Anterior cingulate cortex (tissue), 58 donors: ENCODE results near the gene FKBP5.
"Not testable (repeated sequence)": the region's sequence is repeated elsewhere in the genome, so short reads cannot be mapped to it uniquely, and the experiment has no call there.

ENCODE experiments used
- DNase-seq, 58 donors: peaks; one replicate each; lab custom pipeline; 2025; lab: John Stamatoyannopoulos, UW

FKBP5 gene

DNA sequence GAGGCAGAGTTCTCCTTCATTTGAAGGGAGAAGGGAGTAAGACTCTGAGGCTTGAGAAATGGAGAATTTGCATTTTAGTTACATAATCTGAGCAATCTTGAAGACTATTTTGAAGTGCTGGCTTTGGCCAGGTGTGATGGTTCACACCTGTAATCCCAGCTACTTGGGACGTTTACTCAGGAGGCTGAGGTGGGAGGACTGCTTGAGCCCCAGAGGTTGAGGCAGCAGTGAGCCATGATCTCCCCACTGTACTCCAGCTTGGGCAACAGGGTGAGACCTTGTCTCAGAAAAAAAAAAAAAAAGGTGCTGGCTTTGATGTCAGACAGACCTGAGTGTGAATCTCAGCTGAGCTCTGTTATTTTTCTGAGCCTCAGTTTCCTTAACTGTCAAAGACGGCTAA lies 35.8 kb upstream of the FKBP5 start:
- DNase-seq = no peak

DNA sequence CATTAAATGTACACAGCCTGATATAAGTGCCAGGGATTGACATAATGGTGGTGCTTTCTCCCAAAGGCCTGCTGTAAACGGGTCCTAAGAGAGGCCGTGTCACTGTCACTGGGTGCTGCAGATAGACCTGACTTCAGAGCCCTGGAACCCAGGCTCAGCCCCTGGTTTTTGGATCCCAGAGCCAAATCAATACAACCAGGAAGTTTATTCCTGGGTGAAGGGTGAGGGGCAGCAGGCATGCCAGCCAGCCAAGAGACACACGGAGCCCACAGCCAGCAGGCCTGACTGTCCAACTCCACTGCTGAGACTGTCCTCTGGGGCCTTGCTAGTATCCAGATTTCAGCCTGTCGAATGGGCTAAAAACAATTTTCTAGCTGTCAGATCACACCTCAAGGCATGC lies 35.3 kb upstream of the FKBP5 start:
- no peak for DNase-seq

DNA sequence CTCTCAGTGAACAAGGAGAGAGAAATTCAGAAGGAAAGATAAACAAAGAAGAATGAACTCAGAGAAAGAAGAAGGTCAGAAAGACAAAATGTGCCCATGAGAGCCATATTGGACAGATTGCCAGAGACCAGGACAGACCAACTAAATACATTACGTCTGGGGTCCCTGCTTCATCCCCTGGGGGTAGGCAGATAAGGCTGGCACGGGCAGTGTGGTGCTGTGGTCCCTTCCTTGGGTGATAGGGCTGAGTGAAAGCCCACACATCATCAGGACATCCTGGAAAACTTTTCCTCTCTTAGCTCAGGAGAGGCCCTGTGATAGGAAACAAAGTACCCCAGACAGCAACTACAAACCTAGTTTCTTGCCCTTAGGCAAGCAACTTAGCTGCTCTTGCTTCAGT lies 34.9 kb upstream of the FKBP5 start:
- no peak for DNase-seq

DNA sequence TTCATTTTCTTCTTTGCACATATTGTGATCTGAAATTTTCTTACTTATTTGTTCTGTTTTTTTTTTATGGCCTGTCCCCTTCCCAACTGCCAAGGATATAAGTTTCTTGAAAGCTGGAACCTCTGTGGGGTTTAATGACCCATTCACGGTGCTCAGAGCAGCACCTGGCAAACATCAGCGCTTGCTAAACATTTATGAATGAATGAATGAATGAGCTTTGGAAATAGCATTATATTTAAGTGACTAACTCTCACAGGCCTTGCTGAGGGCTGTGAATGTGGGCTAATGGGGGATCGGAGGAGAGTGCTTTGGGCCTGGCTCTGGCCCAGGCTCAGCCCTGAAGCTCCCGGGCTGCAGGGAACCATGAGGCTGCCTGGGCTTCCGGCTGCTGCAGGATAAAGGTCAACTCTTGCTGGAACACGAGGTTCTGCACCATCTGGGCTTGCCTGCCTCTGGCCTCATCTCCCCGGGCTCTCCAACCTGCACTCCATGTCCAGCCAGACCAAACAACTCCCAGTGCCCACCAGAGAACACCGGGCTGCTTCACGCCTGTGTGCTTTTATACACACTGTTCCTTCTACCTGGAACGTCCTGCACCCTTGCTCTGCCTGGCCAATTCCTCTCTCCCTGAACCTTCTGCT lies 33.5 kb upstream of the FKBP5 start:
- DNase-seq = no peak

DNA sequence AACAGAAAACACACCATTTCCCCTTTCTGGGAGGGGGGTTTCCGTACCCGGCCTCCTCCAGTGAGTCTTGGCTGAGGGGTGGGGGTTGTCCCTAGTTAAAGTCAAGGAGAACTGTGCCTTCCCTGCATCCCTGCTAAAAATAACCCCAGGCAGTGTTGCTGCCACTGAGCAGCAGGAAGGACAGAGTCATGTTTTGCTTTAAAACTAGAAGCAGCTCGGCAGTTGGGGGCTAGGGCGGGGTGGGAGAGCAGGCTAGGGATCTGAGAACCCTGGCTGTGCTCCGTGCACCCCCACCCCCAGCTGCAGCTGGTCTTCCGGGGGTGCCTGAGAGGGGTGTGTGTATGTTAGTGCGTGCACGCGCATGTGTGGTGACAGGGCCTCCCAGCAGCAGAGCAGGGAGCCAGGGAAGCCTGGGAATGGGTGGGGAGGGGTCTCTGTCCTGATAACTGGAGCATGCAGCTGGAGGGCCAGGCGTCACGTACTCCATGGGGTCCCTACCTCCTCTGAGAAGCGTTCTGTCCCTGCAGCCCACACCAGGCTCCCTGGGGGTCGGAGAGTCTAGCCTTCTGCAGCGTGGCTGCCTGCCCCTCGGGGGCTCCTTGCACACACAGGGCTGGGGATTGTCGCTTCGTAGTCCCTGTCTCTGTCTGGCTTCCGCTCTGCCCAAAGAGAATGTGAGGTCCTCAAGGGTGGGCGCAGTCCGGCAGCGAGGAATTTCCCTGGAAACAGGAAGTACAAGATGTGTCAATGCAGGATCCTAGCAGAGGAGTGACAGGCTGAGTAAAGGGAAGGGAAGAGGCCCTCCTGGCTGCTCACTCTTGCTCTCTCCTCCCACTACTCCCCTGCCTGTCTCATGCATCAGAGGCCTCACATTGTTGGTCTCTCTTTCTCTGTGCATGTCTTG lies 31.4 kb upstream of the FKBP5 start:
- DNase-seq = peak in 35 of 58 donors; percentile 13 to 68 (median 43)

DNA sequence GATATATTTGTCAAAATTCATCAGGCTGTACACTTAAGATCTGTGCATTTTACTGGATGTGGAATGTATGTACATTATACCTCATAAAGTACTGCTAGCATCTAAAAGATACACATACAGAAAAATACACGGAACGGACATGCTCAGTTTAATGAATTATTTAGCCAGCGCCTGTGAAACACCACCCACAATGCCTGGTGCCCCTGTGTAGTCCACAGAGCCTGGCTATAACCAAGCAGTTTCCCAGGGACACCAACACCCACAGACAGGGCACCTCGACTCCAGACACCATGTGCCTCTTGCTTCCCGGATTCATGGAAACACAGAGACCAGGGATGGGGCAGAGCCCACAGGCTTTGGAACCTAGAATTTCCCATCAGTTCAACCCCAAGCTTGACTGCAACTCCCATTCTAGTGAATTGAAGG lies 30.7 kb upstream of the FKBP5 start:
- no peak for DNase-seq

DNA sequence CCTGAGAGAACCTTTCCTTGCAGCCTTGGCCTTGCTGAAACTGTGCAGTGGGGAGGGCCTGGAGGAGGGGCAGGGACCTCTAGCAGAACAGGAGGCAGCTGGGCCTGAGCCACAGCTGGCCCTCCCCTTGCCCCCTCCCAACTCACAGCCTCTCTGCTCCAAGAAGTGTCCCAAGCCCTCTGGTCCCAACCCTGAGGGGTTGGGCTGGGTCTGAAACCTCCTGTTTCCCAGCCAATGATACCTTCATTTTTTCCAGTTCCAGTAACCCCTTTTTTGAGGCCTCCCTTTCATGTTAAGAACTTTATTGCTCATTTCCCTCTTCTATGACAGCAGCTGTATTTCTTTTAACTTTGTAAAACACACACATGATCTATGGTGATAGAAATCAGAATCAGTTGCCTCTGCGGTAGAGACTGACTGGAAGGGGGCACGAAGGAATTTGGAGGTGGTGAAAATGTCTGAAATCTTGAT lies 30.2 kb upstream of the FKBP5 start:
- DNase-seq = no peak

DNA sequence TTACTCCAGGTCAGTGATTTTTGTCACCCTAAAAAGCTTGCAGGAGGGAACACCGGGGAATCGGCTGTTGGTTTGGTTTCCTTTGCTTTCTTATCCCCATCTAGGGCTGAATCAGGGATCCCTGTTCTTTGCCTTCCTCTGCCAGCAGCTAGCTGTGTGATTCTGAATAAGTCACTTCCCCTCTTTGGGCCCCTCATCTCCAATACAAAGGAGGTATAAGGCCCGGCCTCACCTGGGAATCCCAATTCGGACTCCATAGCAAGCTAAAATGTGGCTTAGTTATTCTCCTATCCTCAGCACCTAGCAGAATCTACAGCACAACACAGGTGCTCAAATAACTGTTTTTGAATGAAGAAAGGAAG lies 29.6 kb upstream of the FKBP5 start:
- DNase-seq = no peak

DNA sequence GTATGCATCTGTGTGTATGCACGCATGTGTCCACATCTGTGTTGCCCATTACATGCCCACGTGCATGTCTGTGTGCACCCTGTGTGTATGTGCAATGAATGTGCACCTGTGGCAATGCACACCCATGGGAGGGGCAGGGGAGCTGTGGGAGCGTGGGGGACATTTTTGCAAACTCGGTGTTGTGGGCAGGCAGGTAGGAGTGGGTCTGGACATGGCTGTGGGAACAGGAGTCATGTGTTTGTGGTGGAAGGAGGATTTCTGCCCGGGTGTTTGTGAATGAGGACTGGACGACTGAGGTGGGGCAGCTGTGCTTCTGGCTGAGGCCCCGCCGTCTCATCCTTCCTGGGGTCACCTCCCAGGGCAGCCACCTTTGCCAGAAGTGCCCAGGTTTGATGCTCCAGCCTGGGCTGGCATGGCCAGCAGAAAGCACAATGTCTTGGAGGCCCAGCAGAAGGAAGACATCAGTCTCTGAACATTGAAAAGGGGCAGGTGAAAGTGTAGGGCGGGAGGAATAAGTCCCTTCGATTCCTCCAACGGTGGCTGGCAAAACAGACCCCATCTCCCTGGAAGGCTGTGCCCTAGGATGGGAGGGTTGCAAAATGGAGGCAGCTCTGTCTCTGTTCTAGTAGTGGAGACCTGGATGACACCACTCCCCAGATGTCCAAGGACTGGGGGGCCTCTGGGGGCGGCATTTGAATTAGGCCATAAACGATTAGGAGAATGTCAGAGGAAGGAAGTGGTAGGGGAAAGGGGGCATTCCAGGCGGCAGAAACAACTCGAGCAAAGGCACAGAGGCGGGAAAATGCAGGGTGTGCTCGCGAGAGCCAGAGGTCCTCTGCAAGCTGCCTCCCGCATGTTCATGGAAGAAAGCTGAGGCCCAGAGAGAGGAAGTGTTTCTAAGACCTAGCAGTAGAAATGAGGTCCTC lies 29.0 kb upstream of the FKBP5 start:
- no peak for DNase-seq

DNA sequence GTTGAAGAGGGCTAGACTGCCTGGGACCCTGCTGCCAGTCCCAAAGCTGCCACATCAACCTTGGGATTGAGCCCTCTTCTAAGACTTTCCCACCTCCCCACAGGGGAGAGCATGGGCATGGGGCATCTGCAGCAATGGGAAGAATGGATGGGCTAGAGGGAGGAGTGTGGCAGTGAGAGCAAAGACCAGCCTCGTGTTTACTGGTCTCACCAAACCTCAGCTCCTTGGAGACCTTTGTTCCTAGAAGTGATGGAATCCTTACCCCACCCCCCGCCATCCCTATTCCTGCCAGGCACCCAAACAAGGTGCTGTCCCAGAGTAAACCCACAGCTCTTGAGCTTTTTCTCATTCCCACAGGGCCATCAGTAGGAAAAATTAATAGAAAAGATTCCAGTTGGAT lies 28.1 kb upstream of the FKBP5 start:
- no peak for DNase-seq

DNA sequence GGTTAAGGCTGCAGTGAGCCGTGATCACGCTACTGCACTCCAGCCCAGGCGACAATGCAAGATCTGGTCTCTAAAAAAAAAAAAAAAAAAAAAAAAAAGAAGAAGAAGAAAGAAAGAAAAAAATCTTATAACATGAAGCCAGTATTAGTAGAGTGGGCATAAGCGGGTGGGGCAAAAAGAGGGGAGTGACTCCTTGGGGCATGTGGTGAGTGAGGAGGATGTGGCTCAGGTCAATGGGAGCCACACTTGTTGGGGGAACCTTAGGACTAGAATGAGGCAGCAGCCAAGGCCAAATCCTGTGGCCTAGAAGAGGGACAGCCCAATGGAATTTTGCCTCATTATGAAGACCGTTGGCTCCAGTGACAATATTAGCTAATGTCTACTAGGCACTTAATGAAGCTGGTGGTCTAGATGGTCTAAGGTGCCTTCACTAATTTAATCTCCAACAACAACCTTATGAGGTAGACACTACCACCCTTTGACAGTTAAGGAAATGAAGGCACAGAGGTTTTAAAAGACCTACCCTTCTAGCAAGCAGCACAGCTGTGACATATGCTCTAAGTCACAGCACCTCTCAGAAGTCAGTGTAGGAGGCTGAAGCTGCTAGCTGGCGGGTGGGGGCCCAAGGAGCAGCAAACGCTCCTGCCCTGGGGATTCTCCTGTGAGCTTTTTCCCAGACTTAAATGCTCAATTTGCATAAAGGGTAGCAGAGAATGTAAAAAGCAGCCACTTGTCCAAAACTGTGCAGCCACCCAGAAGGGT lies 24.5 kb upstream of the FKBP5 start:
- peak in 1 of 58 donors; percentile 23 for DNase-seq

DNA sequence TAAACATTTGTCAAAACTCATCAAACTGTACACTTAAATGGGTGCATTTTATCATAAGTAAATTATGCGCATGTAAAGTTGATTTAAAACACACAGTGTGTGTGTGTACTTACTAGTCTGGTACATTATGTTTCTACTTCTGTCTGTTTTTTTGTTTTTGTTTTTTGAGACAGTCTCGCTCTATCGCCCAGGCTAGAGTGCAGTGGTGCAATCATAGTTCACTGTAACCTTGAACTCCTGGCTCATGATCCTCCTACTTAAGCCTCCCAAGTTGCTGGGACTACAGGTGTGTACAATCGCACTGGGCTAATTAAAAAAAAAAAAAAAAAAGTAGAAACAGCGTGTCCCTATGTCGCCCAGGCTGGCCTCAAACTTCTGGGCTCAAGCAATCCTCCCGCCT lies 23.0 kb upstream of the FKBP5 start:
- DNase-seq = no peak

DNA sequence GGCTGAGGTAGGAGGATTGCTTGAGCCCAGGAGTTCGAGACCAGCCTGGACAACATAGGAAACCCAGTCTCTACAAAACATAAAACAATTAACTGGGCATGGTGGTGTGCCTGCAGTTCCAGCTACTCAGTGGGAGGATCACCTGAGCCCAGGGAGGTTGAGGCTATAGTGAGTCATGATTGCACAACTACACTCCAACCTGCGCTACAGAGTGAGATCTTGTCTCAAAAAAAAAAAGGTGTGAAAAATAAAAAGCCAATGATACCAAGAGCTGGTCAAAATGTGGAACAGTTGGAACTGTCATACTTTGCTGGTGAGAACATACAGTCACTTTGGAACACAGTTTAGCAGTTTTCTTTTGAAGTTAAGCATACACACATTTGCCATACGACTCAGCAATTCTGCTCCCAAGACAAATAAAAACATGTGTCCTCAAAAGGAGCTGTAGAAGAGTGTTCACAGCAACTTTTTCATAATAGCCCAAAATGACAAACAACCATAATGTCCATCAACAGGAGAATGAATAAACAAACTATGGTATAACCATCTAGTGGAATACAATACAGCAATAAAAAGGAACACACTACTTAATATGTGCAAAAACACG lies 21.6 kb upstream of the FKBP5 start:
- no peak for DNase-seq

DNA sequence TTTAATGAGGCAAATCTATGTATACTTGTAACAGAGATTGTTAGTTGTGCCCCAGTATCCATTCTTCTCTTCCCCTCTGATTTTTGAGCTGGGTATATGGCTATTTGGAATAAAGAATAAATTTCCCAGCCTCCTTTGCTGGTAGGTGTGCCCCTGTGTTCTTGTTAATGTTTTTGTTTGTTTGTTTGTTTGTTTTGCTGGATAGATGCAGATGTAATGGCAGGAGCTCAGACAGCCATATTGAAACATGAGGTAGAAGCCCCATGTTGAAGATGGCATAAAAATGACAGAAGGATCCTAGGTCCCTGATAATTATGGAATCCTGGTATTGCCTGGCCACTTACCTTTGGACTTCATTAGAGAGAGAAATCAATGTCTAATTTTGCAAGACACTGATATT lies 19.9 kb upstream of the FKBP5 start:
- DNase-seq = no peak

DNA sequence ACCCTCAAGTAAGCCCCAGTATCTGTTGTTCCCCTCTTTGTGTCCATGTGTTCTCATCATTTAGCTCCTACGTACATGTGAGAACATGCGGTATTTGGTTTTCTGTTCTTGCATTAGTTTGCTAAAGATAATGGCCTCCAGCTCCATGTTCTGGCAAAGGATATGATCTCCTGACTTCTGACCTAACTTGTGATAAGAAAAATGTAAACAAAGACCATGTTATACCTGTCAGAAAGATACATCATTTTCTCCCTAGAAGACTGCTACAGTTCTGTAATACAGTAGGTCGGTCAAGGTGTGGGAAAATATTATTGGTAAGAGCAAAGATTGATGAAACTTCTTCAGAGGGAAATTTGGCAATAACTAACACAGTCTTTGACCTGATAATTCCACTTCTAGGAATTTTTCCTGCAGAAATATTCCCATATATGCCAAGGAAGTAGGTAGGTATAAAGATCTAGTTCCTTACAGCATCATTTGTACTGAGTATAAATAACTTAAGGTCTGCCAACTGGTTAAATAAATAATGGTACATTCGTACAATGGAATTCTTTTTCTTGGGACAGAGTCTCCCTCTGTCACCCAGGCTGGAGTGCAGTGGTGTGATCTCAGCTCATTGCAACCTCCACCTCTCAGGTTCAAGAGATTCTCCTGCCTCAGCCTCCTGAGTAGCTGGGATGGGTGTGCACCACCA lies 19.1 kb upstream of the FKBP5 start:
- no peak for DNase-seq

DNA sequence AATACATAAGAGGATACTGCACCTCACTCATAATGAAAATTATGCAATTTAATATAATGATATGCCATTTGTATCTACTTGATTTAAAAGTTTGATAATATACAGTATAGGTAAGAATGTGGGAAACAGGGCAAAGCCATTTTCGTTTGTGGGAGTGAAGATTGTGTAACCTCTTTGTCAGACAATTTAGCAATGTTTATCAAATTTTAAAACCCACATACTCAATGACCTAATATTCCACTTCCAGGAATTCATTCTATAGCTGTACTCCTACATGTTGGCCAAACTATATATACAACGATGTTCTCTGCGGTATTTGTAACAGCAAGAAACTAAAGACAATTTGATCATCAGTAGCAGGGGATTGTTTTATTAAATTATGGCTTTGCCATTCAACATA lies 17.8 kb upstream of the FKBP5 start:
- no peak for DNase-seq

DNA sequence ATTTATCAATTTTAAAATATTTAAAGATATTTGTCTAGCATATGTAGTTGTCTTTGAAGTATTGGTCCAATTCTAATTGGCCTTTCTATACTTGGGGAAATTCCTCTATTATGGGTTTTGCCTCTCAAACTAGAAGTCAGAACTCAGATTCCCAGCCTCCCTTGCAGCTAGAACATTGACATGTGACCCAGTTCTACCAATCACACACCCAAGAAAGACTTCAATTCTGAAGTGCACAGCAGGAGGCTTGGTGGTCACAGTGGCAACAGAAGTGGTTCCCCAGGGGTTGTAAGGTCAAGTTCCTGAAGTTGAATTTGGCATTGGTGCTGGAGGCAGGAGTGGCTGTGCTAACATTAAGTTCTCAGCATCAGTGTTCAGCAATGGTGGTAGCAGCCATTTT lies 14.8 kb upstream of the FKBP5 start:
- no peak for DNase-seq

DNA sequence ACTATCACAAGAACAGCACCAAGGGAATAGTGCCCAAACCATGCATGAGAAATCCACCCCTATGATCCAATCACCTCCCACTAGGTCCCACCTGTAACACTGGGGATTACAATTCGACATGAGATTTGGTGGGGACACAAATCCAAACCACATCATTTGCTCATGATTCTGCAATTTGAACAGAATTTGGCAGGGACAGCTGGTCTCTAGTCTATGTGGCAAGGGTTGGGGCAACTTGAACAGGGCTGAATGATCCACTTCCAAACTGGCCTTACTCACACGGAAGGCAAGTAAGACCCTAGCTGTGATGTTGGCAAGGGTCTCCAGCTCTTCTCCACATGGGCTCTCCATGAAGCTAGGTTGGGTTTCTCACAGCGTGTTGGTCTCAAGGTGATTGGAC lies 10.1 kb upstream of the FKBP5 start:
- no peak for DNase-seq

DNA sequence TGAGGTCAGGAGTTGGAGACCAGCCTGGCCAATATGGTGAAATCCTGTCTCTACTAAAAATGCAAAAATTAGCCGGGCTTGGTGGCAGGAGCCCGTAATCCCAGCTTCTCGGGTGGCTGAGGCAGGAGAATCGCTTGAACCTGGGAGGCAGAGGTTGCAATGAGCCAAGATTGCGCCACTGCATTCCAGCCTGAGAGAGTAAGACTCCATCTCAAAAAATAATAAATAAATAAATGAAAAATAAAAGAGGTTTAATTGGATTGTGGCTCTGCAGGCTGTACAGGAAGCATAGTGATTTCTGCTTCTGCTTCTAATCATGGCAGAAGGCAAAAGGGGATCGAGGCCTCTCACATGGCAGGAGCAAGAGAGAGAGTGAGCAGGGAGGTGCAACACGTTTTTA lies 9.7 kb upstream of the FKBP5 start:
- not testable (repeated sequence) for DNase-seq
